ENCODE measurements around the gene DNAJC8. TPM values are rescaled to one million over a fixed set of nuclear protein-coding genes. Genes with fewer than 3 reads are reported as not detected.

Gene DNAJC8
- total and polyA plus RNA-seq, 2 of the 8 experiments (the other 6 are each of a cell fraction or from before 2014, with no cell fraction given), result 116 to 134 TPM

DNA sequence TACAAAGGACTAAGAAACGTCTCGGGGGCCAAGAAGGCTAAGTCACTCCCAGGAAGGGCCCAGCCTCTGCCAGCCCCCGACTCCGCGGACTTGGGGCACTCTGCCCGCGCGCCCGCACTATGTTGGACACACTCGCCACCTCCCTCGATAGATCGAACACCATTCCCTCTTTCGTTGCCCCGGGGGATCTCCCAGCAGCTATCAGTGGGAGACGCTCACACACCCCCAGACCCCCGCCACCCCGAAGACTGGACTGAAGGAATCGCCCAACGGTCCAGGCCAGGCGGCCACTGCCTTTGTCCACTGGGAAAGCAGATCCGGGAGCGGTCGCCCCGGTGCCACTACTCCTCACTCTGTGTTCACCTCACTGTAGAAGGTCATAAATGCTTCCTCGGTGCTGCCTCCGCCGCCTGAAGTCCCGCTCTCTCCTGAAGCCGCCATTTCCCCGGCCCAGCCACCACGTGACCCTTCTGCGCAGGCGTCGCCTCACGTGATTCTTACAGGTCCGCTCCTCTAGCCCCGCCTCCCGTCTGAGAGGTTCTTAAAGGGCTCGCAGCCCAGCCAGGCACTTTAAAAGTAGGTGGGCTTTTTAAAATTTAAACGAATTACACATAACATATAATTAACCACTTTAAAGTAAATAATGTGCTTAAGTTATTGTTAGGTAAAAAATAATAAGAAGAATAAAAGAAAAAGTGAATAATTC, at the start of gene DNAJC8 (continued):
- TF ChIP-seq, protein P1, sequence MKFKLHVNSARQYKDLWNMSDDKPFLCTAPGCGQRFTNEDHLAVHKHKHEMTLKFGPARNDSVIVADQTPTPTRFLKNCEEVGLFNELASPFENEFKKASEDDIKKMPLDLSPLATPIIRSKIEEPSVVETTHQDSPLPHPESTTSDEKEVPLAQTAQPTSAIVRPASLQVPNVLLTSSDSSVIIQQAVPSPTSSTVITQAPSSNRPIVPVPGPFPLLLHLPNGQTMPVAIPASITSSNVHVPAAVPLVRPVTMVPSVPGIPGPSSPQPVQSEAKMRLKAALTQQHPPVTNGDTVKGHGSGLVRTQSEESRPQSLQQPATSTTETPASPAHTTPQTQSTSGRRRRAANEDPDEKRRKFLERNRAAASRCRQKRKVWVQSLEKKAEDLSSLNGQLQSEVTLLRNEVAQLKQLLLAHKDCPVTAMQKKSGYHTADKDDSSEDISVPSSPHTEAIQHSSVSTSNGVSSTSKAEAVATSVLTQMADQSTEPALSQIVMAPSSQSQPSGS (IDR thresholded peaks at IDR 0.05; ENCODE audit: low read length), result no peak
- no peak for TF ChIP-seq FOSL1 (IDR thresholded peaks at IDR 0.05; ENCODE audit: insufficient read depth, low read depth, low read length)
- TF ChIP-seq BCL11A (IDR thresholded peaks at IDR 0.05; ENCODE audit: low read depth in 2 of 2, low read length in 2 of 2), result no peak
- no peak for TF ChIP-seq SUZ12 (IDR thresholded peaks at IDR 0.05; ENCODE audit: low read length)
- peak; percentile 66 for TF ChIP-seq TAF7 (optimal IDR thresholded peaks at IDR 0.05; ENCODE audit: borderline replicate concordance, low read depth, low read length)
- TF ChIP-seq EP300 (IDR thresholded peaks at IDR 0.05; ENCODE audit: borderline replicate concordance in 1 of 2, low read depth in 2 of 2, low read length in 2 of 2), result peak in 1 of 2 experiments; percentile 14; a peak in 1 of 3 replicates
- TF ChIP-seq, protein P2, sequence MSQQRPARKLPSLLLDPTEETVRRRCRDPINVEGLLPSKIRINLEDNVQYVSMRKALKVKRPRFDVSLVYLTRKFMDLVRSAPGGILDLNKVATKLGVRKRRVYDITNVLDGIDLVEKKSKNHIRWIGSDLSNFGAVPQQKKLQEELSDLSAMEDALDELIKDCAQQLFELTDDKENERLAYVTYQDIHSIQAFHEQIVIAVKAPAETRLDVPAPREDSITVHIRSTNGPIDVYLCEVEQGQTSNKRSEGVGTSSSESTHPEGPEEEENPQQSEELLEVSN (IDR thresholded peaks at IDR 0.05), result peak; percentile 75
- peak; percentile 78 for TF ChIP-seq ASH2L (IDR thresholded peaks at IDR 0.05; ENCODE audit: low read length)
- TF ChIP-seq, protein P3, sequence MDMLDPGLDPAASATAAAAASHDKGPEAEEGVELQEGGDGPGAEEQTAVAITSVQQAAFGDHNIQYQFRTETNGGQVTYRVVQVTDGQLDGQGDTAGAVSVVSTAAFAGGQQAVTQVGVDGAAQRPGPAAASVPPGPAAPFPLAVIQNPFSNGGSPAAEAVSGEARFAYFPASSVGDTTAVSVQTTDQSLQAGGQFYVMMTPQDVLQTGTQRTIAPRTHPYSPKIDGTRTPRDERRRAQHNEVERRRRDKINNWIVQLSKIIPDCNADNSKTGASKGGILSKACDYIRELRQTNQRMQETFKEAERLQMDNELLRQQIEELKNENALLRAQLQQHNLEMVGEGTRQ (IDR thresholded peaks at IDR 0.05; ENCODE audit: low read length), result peak; percentile 99
- TF ChIP-seq CEBPB (IDR thresholded peaks at IDR 0.05; ENCODE audit: low read depth, low read length), result no peak
- TF ChIP-seq, protein P4, sequence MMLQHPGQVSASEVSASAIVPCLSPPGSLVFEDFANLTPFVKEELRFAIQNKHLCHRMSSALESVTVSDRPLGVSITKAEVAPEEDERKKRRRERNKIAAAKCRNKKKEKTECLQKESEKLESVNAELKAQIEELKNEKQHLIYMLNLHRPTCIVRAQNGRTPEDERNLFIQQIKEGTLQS (IDR thresholded peaks at IDR 0.05; ENCODE audit: insufficient read depth, low read depth, low read length), result peak; percentile 99
- TF ChIP-seq GTF2F1 (IDR thresholded peaks at IDR 0.05; ENCODE audit: borderline replicate concordance, low read depth, low read length), result 0 out of 2 replicates have a peak, but pooled peaks have one; percentile 31
- no peak for TF ChIP-seq POU5F1 (IDR thresholded peaks at IDR 0.05; ENCODE audit: low read depth, low read length)
- TF ChIP-seq RFX5 (IDR thresholded peaks at IDR 0.05; ENCODE audit: borderline replicate concordance, low read depth, low read length), result no peak
- no peak for TF ChIP-seq SIRT6 (IDR thresholded peaks at IDR 0.05; ENCODE audit: low read length)
- no peak for TF ChIP-seq CBX8 (IDR thresholded peaks at IDR 0.05; ENCODE audit: borderline replicate concordance, low read depth, low read length)
- peak; percentile 79 for TF ChIP-seq KDM4A (IDR thresholded peaks at IDR 0.05; ENCODE audit: low read depth, low read length, severe bottlenecking)
- no peak for TF ChIP-seq MAFK (IDR thresholded peaks at IDR 0.05; ENCODE audit: low read depth, low read length)
- TF ChIP-seq BACH1 (IDR thresholded peaks at IDR 0.05; ENCODE audit: low read length), result no peak
